GM12873 (cell line): ENCODE measurements around the gene EHMT1.
A peak's percentile ranks its signal among the peaks of the same experiment; 100 is the strongest.

Experiments used
- CTCF ChIP-seq: IDR thresholded peaks from 2 replicates; pipeline ENCODE4 v1.5.1; 2012; ENCODE audit warnings: low read depth, mild to moderate bottlenecking, moderate library complexity, low read length, control low read depth; ENCODE audit not compliant: insufficient read depth; ENCODE audit errors: missing control alignments

EHMT1 gene

GRCh38 chr9:137621131-137621757 lies 2.4 kb downstream of the EHMT1 start:
- peak; percentile 48 for TF ChIP-seq CTCF

GRCh38 chr9:137626464-137626863 lies 7.7 kb downstream of the EHMT1 start:
- no peak for TF ChIP-seq CTCF

DNA sequence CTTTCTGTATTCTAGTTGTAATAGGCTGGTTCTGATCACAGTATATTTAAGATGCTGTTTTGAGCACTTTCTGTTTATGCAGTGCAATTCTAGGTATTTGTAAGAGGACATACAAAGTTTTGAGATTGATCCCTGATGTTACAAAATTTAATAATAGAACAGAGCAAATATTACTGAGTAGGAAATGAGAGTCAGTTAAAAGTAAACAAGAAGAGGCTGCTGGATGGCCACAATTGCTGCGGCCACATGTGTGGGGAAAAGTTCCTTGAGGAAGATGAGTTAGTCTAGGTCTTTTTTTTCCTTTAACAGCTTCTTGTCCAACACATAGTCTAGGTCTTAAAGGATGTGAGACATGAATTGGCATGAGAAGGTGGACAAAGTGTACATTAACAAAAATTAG lies 11.3 kb downstream of the EHMT1 start:
- TF ChIP-seq CTCF: no peak

DNA sequence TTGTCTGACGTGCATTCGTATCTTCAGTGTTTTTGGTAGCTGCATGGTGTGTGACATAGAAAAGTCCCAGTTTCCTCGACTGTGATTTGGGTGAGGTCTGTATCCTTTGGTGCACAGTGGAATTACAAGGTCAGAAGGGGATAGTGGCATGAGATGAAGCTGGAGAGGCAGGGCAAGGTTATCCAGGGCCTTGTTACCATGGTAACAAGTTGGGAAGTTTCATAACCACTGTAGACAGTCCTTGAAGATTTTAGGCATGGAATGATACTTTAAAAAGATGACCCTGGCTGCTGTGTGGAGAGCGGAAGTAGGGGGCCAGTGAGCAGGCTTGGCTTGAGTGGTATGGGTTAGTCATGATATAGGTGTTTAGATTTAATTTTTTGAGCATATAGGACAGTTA lies 11.9 kb downstream of the EHMT1 start:
- TF ChIP-seq CTCF: no peak

DNA sequence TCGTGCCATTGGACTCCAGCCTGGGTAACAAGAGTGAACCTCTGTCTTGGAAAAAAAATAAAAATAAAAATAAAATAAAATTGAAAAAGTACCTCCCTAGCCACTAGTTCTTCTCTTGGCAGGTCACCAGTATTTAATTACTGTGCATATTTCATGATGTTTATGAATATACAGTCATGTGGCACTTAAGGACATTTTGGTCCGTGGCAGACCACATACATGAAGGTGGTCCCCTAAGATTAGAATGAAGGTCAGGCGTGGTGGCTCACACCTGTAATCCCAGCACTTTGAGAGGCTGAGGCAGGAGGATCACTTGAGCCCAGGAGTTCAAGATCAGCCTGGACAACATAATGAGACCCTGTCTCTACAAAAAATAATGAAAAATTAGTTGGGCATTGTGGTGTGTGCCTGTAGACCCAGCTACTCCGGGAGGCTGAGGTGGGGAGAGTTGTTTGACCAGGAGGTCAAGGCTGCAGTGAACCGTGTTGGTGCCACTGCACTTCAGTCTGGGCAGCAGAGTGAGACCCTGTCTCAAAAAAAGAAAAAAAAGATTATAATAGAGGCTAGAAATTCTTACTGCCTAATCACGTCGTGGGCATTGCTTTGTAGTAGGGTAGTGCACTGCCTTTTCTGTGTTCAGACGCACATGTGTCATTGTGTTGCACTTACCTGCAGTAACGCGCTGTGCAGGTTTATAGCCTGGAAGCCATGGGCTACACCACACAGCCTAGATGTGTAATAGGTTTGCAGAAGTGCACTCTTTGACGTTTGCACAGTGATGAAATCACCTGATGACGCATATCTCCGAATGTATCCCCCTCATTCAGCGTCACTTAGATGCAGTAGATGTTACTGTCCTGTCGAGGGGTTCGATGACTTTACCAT lies 12.8 kb downstream of the EHMT1 start:
- no peak for TF ChIP-seq CTCF

DNA sequence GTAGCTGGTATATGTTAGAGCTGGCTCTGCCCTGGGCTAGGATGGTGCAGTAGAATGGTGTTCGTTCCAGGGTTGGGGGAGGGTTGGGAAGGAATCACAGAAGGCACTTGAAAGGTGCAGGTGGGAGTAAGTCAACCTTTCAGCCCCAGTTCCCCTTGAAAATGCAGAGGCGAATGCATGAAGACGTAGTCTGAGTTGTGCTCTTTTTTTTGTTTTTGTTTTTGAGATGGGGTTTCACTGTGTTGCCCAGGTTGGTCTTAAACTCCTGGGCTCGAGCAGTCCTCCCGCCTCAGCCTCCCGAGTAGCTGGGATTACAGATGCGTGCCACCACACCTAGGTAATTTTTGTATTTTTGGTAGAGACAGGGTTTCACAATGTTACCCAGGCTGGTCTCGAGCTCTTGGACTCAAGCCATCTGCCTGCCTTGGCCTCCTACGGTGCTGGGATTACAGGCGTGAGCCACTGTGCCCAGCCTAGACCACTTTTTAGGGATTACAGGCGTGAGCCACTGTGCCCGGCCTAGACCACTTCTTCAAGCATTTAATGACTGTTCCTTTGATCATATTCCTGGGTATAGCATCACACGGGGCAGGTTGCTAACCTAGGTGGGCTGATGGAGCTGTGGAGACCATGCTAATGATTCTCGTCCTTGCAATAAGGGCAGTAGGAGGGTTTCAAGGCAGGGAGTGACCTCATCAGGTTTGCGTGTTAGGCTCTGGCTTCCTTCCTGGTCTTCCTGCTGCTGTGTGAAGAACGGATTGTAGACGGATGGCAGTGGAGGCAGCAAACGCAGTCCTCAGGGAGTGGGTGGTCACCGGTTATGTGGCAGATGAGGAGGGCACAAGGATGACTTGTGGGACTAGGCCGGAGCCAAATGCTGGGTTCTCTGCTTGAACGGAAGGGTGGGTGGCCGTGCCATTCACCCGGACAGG lies 13.7 kb downstream of the EHMT1 start:
- no peak for TF ChIP-seq CTCF

GRCh38 chr9:137634016-137634415 lies 15.2 kb downstream of the EHMT1 start:
- TF ChIP-seq CTCF: no peak
